Suprapubic skin (tissue), 4 donors: Measurements from ENCODE around the gene SGK2. TPM values are rescaled to one million over a fixed set of nuclear protein-coding genes. Genes with fewer than 3 reads are reported as not detected.

Experiments used
- DNase-seq, 2 donors: peaks; one replicate each; pipeline ENCODE4 v3.0.0-alpha.2; 2019; ENCODE audit warnings: low spot score in 2 of 2
- H3K27ac ChIP-seq: fragments of 200-600 bp; sonication (generic); one replicate; pipeline ENCODE4 v1.5.1; 2019
- H3K27me3 ChIP-seq: fragments of 200-600 bp; sonication (generic); one replicate; pipeline ENCODE4 v1.5.1; 2019
- H3K36me3 ChIP-seq: fragments of 200-600 bp; sonication (generic); one replicate; pipeline ENCODE4 v1.5.1; 2019
- H3K4me1 ChIP-seq: fragments of 200-600 bp; sonication (generic); one replicate; pipeline ENCODE4 v1.5.1; 2019
- H3K4me3 ChIP-seq: fragments of 200-600 bp; sonication (generic); one replicate; pipeline ENCODE4 v1.5.1; 2019; ENCODE audit warnings: mild to moderate bottlenecking
- H3K9me3 ChIP-seq: fragments of 200-600 bp; sonication (generic); one replicate; pipeline ENCODE4 v1.5.1; 2019
- CTCF ChIP-seq, 2 donors: fragments of 200-600 bp in 1 of 2; fragments of 450-650 bp in 1 of 2; sonication (generic) in 1 of 2; IDR thresholded peaks; one replicate each; pipeline ENCODE4 v1.5.1; 2016 to 2019; ENCODE audit warnings: antibody characterized with exemption in 2 of 2, mild to moderate bottlenecking in 1 of 2, moderate library complexity in 1 of 2
- EP300 ChIP-seq: sonication (generic); formaldehyde crosslinking; IDR thresholded peaks from one replicate; pipeline ENCODE4 v1.6.1; 2017; ENCODE audit warnings: antibody characterized with exemption
- POLR2A ChIP-seq, 2 donors: fragments of 450-650 bp; IDR thresholded peaks; one replicate each; pipeline ENCODE4 v1.6.1; 2017; ENCODE audit warnings: antibody characterized with exemption in 2 of 2, mild to moderate bottlenecking in 2 of 2, moderate library complexity in 2 of 2
- POLR2AphosphoS5 ChIP-seq, 3 donors: sonication (generic); formaldehyde crosslinking; IDR thresholded peaks; one replicate each; pipeline ENCODE4 v1.6.1; 2017; ENCODE audit warnings: antibody characterized with exemption in 3 of 3
- WGBS: methylation state at CpG from one replicate; pipeline ENCODE4 v1.1.5; 2018; 5-methylcytosine and 5-hydroxymethylcytosine counted together
- total RNA-seq, 4 donors: library from RNA; depleted of rRNA; stranded (reverse); fragments of >200 nt; gene quantifications; one replicate each; pipeline ENCODE4 v1.1.0, GENCODE V29; 2016

SGK2 gene
- total RNA-seq, 4 donors from 2014 or later: 6.9 to 18.2 (median 13.0) TPM

- Histone ChIP-seq H3K36me3 (no peaks in the 10 kb centered on the region), H3K4me3 (no peak overlapping the region), H3K9me3 (no peaks in the 10 kb centered on the region), H3K27ac (no peak overlapping the region), H3K27me3 (no peaks in the 10 kb centered on the region), H3K4me1 (no peaks in the 10 kb centered on the region)
- TF ChIP-seq CTCF (IDR thresholded peaks at IDR 0.05) (no peak), POLR2A (IDR thresholded peaks at IDR 0.05) (no peak), POLR2AphosphoS5 (IDR thresholded peaks at IDR 0.05) (no peak), EP300 (no peak)
- no peak for DNase-seq
- 86% methylated on average over 8 of the region's 8 CpGs for WGBS
These were observed 540 bp downstream of the SGK2 start for GRCh38 chr20:43559147-43559987.

GRCh38 chr20:43560974-43561373 is 2.1 kb downstream of the SGK2 start:
- no peaks in the 10 kb centered on the region for H3K36me3 ChIP-seq
- no peak for DNase-seq
- H3K4me1 ChIP-seq: no peaks in the 10 kb centered on the region
- WGBS: 84% methylated on average over 3 of the region's 3 CpGs
- H3K9me3 ChIP-seq: no peaks in the 10 kb centered on the region
- H3K27me3 ChIP-seq: no peaks in the 10 kb centered on the region
- no peak for TF ChIP-seq CTCF (IDR thresholded peaks at IDR 0.05)
- TF ChIP-seq POLR2AphosphoS5 (IDR thresholded peaks at IDR 0.05): no peak
- TF ChIP-seq EP300: no peak
- TF ChIP-seq POLR2A (IDR thresholded peaks at IDR 0.05): no peak
- H3K4me3 ChIP-seq: no peak overlapping the region
- H3K27ac ChIP-seq: no peak overlapping the region

- no peak for TF ChIP-seq CTCF (IDR thresholded peaks at IDR 0.05)
- TF ChIP-seq POLR2AphosphoS5 (IDR thresholded peaks at IDR 0.05): no peak
- TF ChIP-seq POLR2A (IDR thresholded peaks at IDR 0.05): no peak
- no peak for TF ChIP-seq EP300
These were observed 4.6 kb downstream of the SGK2 start for GRCh38 chr20:43563429-43563828.

GRCh38 chr20:43563991-43564390 is 5.2 kb downstream of the SGK2 start:
- TF ChIP-seq EP300 (no peak), POLR2A (IDR thresholded peaks at IDR 0.05) (no peak), POLR2AphosphoS5 (IDR thresholded peaks at IDR 0.05) (no peak), CTCF (IDR thresholded peaks at IDR 0.05) (no peak)
- Histone ChIP-seq H3K27ac (no peak overlapping the region), H3K27me3 (no peaks in the 10 kb centered on the region), H3K4me3 (no peak overlapping the region), H3K36me3 (no peaks in the 10 kb centered on the region), H3K9me3 (no peaks in the 10 kb centered on the region), H3K4me1 (no peaks in the 10 kb centered on the region)
- DNase-seq: no peak
- WGBS: 91% methylated on average over 6 of the region's 7 CpGs

More at GRCh38 chr20:43563429-43563828, 4.6 kb downstream of the SGK2 start:
- H3K27me3 ChIP-seq: no peaks in the 10 kb centered on the region
- no peak overlapping the region for H3K27ac ChIP-seq
- 43% methylated on average over 3 of the region's 3 CpGs for WGBS
- H3K9me3 ChIP-seq: no peaks in the 10 kb centered on the region
- no peaks in the 10 kb centered on the region for H3K4me1 ChIP-seq
- no peaks in the 10 kb centered on the region for H3K36me3 ChIP-seq
- DNase-seq: no peak
- H3K4me3 ChIP-seq: no peak overlapping the region

- H3K36me3 ChIP-seq: no peaks in the 10 kb centered on the region
- H3K4me1 ChIP-seq: no peaks in the 10 kb centered on the region
- TF ChIP-seq POLR2AphosphoS5 (IDR thresholded peaks at IDR 0.05) (no peak), EP300 (no peak)
- no peaks in the 10 kb centered on the region for H3K9me3 ChIP-seq
- no peak overlapping the region for H3K27ac ChIP-seq
- DNase-seq: no peak
- WGBS: 95% methylated on average over 8 of the region's 8 CpGs
- no peak overlapping the region for H3K4me3 ChIP-seq
- no peaks in the 10 kb centered on the region for H3K27me3 ChIP-seq
These were observed 5.6 kb downstream of the SGK2 start for GRCh38 chr20:43564455-43564854.
